Activated T-cell treated with anti-CD3 and anti-CD28 coated beads, Interleukin-2, amount 50 U/mL, for 72 hours (primary cell): ENCODE data around the gene TRIM14. TPM values are rescaled to one million over a fixed set of nuclear protein-coding genes. Genes with fewer than 3 reads are reported as not detected.

Source experiments
- ATAC-seq, 2 donors: fragments of 150-1000 bp; cut with Tn5 transposase; replicated peaks in 1 of 2; 2 replicates each; pipeline ENCODE4 v1.10.0; 2021; ENCODE audit warnings: moderate library complexity in 2 of 2, mild to moderate bottlenecking in 1 of 2
- DNase-seq, 2 donors: peaks; one replicate each; pipeline ENCODE4 v3.0.0; 2021 to 2022; ENCODE audit warnings: mixed read lengths in 1 of 2
- H3K27ac Mint-ChIP-seq: one replicate; pipeline ENCODE4 v1.8.0; 2022; ENCODE audit warnings: mild to moderate bottlenecking, moderate library complexity, mixed read lengths
- H3K27me3 Mint-ChIP-seq: one replicate; pipeline ENCODE4 v1.8.0; 2022; ENCODE audit warnings: low read depth, mixed read lengths
- H3K36me3 Mint-ChIP-seq, 2 donors: one replicate each; pipeline ENCODE4 v1.8.0; 2022; ENCODE audit warnings: mixed read lengths in 2 of 2, mild to moderate bottlenecking in 1 of 2; ENCODE audit not compliant: insufficient read depth in 2 of 2
- H3K4me1 Mint-ChIP-seq: one replicate; pipeline ENCODE4 v1.8.0; 2022; ENCODE audit warnings: low read depth, mixed read lengths
- H3K4me3 Mint-ChIP-seq, 2 donors: one replicate each; pipeline ENCODE4 v1.8.0; 2022; ENCODE audit warnings: mild to moderate bottlenecking in 2 of 2, mixed read lengths in 2 of 2, moderate library complexity in 2 of 2
- H3K9me3 Mint-ChIP-seq, 2 donors: one replicate each; pipeline ENCODE4 v1.8.0; 2022; ENCODE audit warnings: mixed read lengths in 2 of 2
- total RNA-seq, 2 donors: library from RNA; stranded (reverse); gene quantifications; one replicate each; pipeline ENCODE4 v1.2.3, GENCODE V29; 2022

TRIM14 gene
- total RNA-seq, 2 donors from 2014 or later = 41.6 to 41.7 TPM

DNA sequence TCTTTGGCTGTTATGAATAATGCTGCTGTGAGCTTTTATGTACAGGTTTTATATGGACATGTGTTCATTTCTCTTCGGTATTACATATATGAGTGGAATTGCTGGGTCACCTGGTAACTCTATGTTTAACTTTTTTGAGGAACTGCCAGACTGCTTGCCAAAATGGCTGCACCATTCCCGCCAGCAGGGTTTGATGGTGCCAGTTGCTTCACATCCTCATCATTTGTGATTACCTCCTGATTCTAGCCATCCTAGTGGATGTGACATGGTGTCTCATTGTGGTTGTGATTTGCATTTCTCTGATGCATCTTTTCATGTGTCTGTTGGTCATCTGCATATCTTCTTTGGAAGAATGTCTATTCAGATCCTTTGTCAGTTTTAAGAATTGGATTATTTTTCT is 51.8 kb downstream of the TRIM14 start:
- Mint-ChIP-seq H3K27me3 (no peaks in the 10 kb centered on the region), H3K4me1 (no peaks in the 10 kb centered on the region), H3K9me3 (no peaks in the 10 kb centered on the region)

DNA sequence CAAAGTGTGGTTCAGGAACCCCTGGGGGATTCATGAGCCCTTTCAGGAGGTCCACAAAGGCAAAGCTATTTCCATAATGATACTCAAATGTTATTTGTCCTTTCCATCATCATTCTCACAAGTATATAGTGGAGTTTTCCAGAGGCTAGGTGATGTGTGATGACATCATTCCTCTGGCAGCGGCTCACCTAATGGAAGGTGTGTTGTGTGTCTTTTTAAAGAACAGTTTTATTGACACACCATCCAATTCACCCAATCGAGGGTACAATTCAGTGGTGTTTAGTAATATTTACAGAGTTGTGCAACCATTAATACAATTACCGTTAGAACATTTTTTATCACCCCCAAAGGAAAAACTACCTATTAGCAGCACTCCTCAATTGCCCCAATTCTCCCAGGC is 52.8 kb downstream of the TRIM14 start:
- H3K36me3 Mint-ChIP-seq = peaks cover 0 to 18% of the 10 kb centered on the region in 2 donors
- DNase-seq = no peak

More for the DNA sequence above, 51.8 kb downstream of the TRIM14 start:
- DNase-seq (no peak), ATAC-seq (no peak)
- Mint-ChIP-seq H3K27ac (no peak overlapping the region), H3K36me3 (peaks cover 0 to 17% of the 10 kb centered on the region in 2 donors), H3K4me3 (no peak overlapping the region)

DNA sequence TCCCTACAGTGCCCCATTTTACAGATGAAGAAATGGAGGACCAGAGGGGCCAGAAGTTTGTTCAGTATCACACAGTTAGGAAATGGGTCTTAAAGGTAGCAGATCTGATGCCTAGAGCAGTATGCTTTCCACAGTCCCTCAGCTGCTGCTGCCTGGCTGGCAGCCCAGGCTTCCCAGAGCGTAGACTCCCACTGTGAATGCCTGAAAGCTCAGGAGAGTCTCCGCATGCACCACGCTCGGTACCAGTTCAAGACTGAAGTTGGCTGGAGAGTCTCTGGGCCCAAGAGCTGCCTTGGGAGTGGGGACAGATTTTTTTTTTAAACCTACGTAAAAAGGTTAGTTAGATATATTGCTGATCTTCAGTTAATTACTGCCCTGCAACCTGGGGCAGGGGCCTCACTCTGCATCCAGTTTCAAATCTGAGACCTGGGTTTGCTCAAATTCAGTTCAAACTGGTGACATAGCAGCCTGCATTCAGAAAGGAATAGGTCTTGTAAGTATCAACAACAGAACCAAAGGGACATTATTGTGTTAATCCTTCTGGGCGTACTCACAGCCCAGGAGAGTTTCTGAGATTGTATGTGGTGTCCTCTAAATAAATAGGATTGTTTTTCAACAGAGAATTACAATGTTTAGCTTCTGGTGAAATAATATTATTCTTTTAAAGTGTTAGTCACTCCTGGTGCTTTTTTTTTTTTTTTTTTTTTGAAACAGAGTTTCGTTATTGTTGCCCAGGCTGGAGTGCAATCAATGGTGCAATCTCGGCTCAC is 54.2 kb downstream of the TRIM14 start:
- Mint-ChIP-seq H3K4me1 (peaks cover under 1% of the 10 kb centered on the region), H3K4me3 (no peak overlapping the region), H3K36me3 (peaks cover 2 to 23% of the 10 kb centered on the region in 2 donors), H3K9me3 (no peaks in the 10 kb centered on the region), H3K27ac (no peak overlapping the region), H3K27me3 (no peaks in the 10 kb centered on the region)
- ATAC-seq = no peak
- no peak for DNase-seq

More for the DNA sequence above, 52.8 kb downstream of the TRIM14 start:
- no peak overlapping the region for H3K27ac Mint-ChIP-seq
- H3K4me1 Mint-ChIP-seq = no peaks in the 10 kb centered on the region
- no peak overlapping the region for H3K4me3 Mint-ChIP-seq
- ATAC-seq = no peak
- H3K9me3 Mint-ChIP-seq = no peaks in the 10 kb centered on the region
- no peaks in the 10 kb centered on the region for H3K27me3 Mint-ChIP-seq

DNA sequence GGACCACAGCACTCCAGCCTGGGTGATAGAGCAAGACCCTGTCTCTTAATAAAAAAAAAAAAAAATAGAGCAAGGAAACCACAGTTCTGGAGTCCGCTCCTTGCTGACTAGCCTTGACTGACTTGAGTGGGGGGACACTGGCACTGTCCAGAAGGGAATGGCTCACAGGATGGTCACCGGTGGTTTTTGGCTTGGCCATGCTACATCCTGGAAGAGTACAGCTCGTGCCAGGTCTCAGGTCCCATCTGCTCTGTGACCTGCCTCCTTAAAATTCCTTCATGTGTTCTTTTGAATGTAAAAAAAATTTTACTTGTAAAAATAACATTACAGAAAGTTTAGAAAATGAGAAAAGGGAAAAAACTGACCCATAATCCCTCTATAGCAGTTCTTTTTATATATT is 56.9 kb downstream of the TRIM14 start:
- no peak for DNase-seq
- ATAC-seq = no peak
- Mint-ChIP-seq H3K36me3 (peaks cover 3 to 23% of the 10 kb centered on the region in 2 donors), H3K9me3 (no peaks in the 10 kb centered on the region), H3K4me3 (no peak overlapping the region), H3K27me3 (no peaks in the 10 kb centered on the region), H3K27ac (peak overlapping the region; percentile 13), H3K4me1 (peaks cover 21% of the 10 kb centered on the region)

DNA sequence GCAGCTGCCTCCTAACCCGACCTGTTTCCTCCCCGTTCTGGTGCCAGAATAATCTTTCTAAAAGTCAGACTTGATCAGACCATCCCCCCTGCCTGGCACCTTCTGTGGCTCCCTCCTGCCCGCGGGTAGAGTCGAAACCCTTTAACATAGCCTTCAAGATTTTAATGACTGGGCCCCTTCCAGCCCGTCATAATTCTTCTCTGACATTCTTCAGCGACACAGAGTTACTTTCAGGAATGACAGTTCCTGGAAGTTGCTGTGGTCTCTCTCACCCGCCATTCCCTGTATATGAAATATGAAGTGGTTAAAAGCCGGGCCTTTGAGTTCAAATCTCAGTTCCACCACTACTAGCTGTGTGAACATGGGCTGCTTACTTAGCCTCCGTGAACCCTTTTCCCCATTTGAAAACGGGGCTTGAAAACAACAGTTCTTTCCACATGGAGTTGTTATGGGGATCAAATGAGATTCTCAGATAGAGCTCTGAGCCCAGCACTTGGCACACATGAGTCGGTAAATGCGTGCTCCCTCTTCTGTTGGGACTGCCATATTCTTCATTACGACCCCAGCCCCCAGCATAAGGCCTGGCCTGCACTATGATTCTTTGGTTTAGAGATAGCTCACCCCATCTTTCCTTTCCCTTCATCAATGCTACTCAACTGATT is 61.8 kb downstream of the TRIM14 start:
- peak overlapping the region; percentile 93 to 96 for H3K4me3 Mint-ChIP-seq
- DNase-seq (no peak), ATAC-seq (no peak)
- no peaks in the 10 kb centered on the region for H3K9me3 Mint-ChIP-seq
- H3K27ac Mint-ChIP-seq = peak overlapping the region; percentile 93
- peaks cover 32% of the 10 kb centered on the region for H3K4me1 Mint-ChIP-seq
- peaks cover 4 to 7% of the 10 kb centered on the region in 2 donors for H3K36me3 Mint-ChIP-seq
- H3K27me3 Mint-ChIP-seq = no peaks in the 10 kb centered on the region

DNA sequence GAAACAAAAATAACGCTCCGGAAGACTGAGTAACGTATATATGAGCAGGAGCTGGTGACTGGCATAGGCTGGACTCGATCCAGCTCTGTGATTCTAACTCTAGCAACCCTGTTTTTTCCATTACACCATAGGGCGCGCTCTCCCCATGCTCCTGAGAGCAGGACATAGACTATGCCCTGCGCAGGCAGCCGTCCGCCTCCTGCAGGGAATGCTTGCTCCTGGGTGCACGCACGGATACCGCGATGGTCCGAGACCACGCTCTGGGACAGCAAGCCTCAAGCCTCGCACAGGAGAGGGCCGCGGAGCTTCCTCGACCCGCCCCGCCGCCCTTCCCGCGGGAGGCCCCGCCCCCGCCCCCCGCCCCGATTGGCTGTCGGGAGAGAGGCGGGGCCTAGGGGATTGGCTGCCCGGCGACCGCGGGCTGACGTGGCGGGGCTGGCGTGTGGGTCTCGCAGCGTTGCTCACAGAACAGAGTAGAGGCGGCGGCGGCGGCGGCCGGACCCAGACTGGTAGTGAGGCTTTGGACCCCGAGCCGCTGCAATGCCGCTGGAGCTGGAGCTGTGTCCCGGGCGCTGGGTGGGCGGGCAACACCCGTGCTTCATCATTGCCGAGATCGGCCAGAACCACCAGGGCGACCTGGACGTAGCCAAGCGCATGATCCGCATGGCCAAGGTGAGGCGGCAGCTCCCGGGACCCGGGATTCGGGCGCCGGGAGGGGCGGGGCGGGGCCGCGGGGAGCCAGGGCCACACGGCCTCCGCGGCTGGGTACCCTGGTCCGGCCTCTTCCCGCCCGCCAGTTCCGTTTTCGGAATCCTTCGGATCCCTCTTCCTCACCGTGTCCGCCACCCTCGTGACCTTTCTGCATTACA is 62.5 kb downstream of the TRIM14 start, which contains the start of gene NANS:
Gene NANS, plus strand, starts transcription at position 464 of the 869 bp plus-strand sequence. Its CDS starts 77 bp downstream, at position 541.
- peak; percentile 97 for ATAC-seq

DNA sequence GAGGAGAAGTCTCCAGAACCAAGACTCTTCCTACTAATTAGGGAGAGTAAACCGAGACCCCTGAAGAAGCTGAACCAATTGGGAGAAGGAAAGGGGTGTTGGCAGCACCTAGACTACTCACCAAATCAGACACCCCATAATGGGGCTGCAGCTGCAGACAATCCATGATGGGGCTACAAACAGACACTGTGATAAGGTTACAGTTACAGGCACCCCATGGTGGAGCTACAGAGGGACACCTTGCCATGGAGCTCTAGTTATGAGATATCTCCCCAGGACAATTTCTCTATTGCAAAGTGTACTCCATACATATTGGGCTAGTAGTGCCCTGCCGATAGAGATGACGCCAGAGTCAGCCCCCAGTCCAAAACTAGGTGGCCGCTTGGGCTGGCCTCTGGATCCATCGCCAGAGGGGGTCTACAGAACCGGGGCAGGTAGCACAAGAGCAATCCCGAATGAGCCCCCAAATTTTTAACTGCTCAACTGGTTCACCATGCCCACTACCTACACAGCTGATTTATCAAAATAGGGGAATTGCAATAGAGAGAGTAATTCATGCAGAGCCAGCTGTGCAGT is 64.6 kb downstream of the TRIM14 start:
- Mint-ChIP-seq H3K36me3 (peaks cover 2% of the 10 kb centered on the region in 2 donors), H3K4me3 (no peak overlapping the region), H3K27me3 (no peaks in the 10 kb centered on the region), H3K9me3 (no peaks in the 10 kb centered on the region), H3K4me1 (peaks cover 34% of the 10 kb centered on the region), H3K27ac (no peak overlapping the region)
- DNase-seq (no peak), ATAC-seq (no peak)

More for the DNA sequence above, 62.5 kb downstream of the TRIM14 start, which contains the start of gene NANS:
- H3K4me1 Mint-ChIP-seq = peaks cover 32% of the 10 kb centered on the region
- DNase-seq = peak; percentile 96 to 97
- H3K4me3 Mint-ChIP-seq = peak within 1 kb of the TSS; percentile 93 to 96
- H3K27ac Mint-ChIP-seq = peak within 1 kb of the TSS; percentile 93
- no peaks in the 10 kb centered on the region for H3K9me3 Mint-ChIP-seq
- no peaks in the 10 kb centered on the region for H3K27me3 Mint-ChIP-seq
- H3K36me3 Mint-ChIP-seq = peaks cover 4 to 6% of the 10 kb centered on the region in 2 donors

DNA sequence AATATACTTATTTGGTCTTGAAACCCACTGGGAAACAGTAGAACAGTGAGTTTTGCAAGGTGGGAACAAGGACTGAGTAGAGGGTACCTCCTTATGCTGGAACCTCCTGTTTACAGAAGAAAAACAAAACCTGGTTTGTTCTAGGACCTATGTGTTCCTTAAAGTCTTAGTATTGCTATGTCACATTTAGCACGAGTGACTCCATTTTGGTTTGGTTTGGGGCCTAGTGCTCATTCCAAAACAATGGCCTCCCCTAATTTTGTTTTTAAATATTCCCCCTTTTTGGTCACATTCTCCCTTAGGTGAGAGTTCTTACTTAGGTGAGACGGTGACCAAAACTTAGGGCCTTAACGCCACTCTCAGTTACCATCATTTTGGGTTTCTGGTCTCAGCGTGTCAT is 68.7 kb downstream of the TRIM14 start:
- DNase-seq (no peak), ATAC-seq (no peak)
- Mint-ChIP-seq H3K27me3 (no peaks in the 10 kb centered on the region), H3K4me3 (no peak overlapping the region), H3K4me1 (peaks cover 46% of the 10 kb centered on the region), H3K36me3 (peaks cover 1 to 23% of the 10 kb centered on the region in 2 donors), H3K9me3 (no peaks in the 10 kb centered on the region), H3K27ac (no peak overlapping the region)

DNA sequence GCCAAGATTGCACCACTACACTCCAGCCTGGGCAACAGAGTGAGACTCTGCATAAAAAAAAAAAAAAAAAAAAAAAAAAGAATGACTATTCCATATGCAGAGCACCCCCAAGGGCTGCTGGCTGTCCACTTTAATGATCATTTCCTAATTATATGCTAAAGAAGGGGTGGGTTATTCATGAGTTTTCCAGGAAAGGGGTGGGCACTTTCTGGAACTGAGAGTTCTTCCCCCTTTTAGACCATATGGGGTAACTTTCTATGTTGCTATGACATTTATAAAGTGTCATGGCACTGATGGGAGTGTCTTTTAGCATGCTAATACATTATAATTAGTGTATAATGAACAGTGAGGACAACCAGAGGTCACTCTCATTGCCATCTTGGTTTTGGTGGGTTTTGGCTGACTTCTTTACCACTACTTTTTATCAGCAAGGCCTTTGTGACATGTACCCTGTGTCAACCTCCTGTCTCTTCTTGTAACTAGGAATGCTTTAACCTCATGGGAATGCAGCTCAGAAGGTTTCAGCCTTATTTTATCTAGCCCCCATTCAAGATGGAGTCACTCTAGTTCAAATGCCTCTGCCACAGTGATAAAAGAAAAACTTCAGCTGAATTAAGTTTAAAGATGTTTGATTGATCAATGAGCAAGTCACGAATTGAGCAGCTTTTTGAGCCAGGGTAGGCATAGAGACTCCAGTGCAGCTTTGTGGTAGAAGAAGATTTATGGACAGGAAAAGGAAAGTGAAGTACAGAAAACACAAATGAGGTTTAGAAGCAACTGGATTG is 69.5 kb downstream of the TRIM14 start:
- no peak overlapping the region for H3K27ac Mint-ChIP-seq
- H3K36me3 Mint-ChIP-seq = peaks cover 5 to 26% of the 10 kb centered on the region in 2 donors
- H3K27me3 Mint-ChIP-seq = no peaks in the 10 kb centered on the region

DNA sequence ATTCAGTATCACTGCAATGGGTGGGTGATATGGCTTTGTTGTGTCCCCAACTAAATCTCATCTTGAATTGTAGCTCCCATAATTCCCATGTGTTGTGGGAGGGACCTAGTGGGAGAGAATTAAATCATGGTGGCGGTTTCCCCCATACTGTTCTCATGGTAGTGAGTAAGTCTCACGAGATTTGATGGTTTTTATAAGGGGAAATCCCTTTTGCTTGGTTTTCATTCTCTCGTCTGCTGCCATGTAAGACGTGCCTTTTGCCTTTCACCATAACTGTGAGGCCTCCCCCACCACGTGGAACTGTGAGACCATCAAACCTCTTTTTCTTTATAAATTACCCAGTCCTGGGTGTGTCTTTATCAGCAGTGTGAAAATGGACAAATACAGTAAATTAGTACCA is 72.0 kb downstream of the TRIM14 start:
- DNase-seq = no peak
- H3K4me1 Mint-ChIP-seq = peaks cover 49% of the 10 kb centered on the region
- H3K4me3 Mint-ChIP-seq = peak overlapping the region; percentile 80 to 93
- peak overlapping the region; percentile 26 for H3K27ac Mint-ChIP-seq
- ATAC-seq = no peak
- peaks cover 3% of the 10 kb centered on the region in 2 donors for H3K9me3 Mint-ChIP-seq
- no peaks in the 10 kb centered on the region for H3K27me3 Mint-ChIP-seq
- peaks cover 5 to 25% of the 10 kb centered on the region in 2 donors for H3K36me3 Mint-ChIP-seq

More for the DNA sequence above, 69.5 kb downstream of the TRIM14 start:
- no peak for DNase-seq
- peak overlapping the region; percentile 0 to 2 for H3K4me3 Mint-ChIP-seq
- peaks cover 54% of the 10 kb centered on the region for H3K4me1 Mint-ChIP-seq
- peaks cover 3% of the 10 kb centered on the region in 2 donors for H3K9me3 Mint-ChIP-seq
- no peak for ATAC-seq

DNA sequence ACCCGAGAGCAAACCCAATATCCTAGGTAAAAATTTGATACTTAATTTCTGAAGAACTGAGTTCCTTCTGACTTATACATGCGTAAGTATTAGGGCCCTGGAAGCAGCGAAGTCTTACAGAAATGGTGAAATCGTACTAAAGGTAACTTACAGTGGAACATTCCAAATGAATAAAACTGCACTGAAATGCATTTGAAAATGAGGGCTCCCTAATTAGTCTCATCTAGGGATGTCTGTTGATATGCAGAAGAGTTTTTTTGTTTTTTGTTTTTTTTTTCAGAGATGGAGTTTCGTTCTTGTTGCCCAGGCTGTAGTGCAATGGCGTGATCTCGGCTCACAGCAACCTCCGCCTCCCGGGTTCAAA is 72.9 kb downstream of the TRIM14 start:
- peak overlapping the region; percentile 80 to 93 for H3K4me3 Mint-ChIP-seq
- peaks cover 5 to 25% of the 10 kb centered on the region in 2 donors for H3K36me3 Mint-ChIP-seq
- no peaks in the 10 kb centered on the region for H3K27me3 Mint-ChIP-seq
- DNase-seq (no peak), ATAC-seq (no peak)
- peaks cover 3% of the 10 kb centered on the region in 2 donors for H3K9me3 Mint-ChIP-seq
- H3K4me1 Mint-ChIP-seq = peaks cover 49% of the 10 kb centered on the region
- H3K27ac Mint-ChIP-seq = peak overlapping the region; percentile 83
